GM12878 (cell line): Measurements from ENCODE around the gene FRMD3. TPM values are rescaled to one million over a fixed set of nuclear protein-coding genes. Genes with fewer than 3 reads are reported as not detected.

Source experiments
- ATAC-seq: fragments of 200-7000 bp; cut with Tn5 transposase; 3 replicates; pipeline ENCODE4 v1.9.1; 2020; ENCODE audit warnings: mild to moderate bottlenecking, moderate library complexity
- BruUV-seq: library from RNA; stranded (reverse); fragments of 400-500 nt; replicated peaks from 2 replicates; lab custom pipeline; 2021; lab: Mats Ljungman, UMichigan
- CTCF ChIA-PET: fragments of 300-600 bp; sonication (Branson Sonifier 250); formaldehyde crosslinking; extraction: SDS; loops from one replicate; lab custom pipeline; 2021; ENCODE audit warnings: inconsistent platforms; lab: Yijun Ruan, JAX
- POLR2A ChIA-PET: fragments of 350-600 bp; formaldehyde crosslinking; extraction: SDS; loops from one replicate; lab custom pipeline; 2021; ENCODE audit warnings: inconsistent platforms; lab: Charles Lee
- RAD21 ChIA-PET: fragments of 300-600 bp; sonication (Branson Sonifier 250); formaldehyde crosslinking; loops from one replicate; lab custom pipeline; 2023; ENCODE audit warnings: antibody characterized with exemption; ENCODE audit not compliant: unreplicated experiment; lab: Charles Lee
- SMC1A ChIA-PET: fragments of 300-600 bp; sonication (Branson Sonifier 250); formaldehyde crosslinking; loops from one replicate; lab custom pipeline; 2023; ENCODE audit not compliant: unreplicated experiment, uncharacterized antibody; lab: Charles Lee
- DNase-seq: peaks from one replicate; pipeline ENCODE4 v3.0.0-alpha.2; 2011; ENCODE audit warnings: low read depth, low spot score
- FAIRE-seq: peaks from 3 replicates; lab custom pipeline; 2011; peaks lifted over from hg19 to GRCh38; lab: Jason Lieb, UNC
- H2AFZ ChIP-seq: 2 replicates; pipeline ENCODE4 v1.6.0; 2011; ENCODE audit warnings: low read depth, low read length, control low read depth; ENCODE audit not compliant: control insufficient read depth
- H3K27ac ChIP-seq: 2 replicates; pipeline ENCODE4 v1.5.1; 2011; ENCODE audit warnings: control low read depth; ENCODE audit not compliant: control insufficient read depth, insufficient read depth
- H3K27me3 ChIP-seq, 2 experiments: replicated peaks in 1 of 2; 2 replicates each; pipeline versions ENCODE4 v1.6.0 to v1.6.1; 2011; ENCODE audit warnings: low read length in 1 of 2; ENCODE audit not compliant: control insufficient read depth in 2 of 2, insufficient read depth in 2 of 2
- H3K36me3 ChIP-seq, 2 experiments: 2 replicates each; pipeline ENCODE4 v1.5.1; 2011; ENCODE audit warnings: low read length in 1 of 2; ENCODE audit not compliant: control insufficient read depth in 2 of 2, insufficient read depth in 2 of 2
- H3K4me1 ChIP-seq: 2 replicates; pipeline ENCODE4 v1.6.1; 2011; ENCODE audit warnings: mild to moderate bottlenecking, low read length, moderate library complexity, mixed read lengths; ENCODE audit not compliant: control insufficient read depth, insufficient read depth
- H3K4me2 ChIP-seq: 2 replicates; pipeline ENCODE4 v1.6.0; 2011; ENCODE audit warnings: control low read depth; ENCODE audit not compliant: control insufficient read depth, insufficient read depth
- H3K4me3 ChIP-seq: fragments of 200-600 bp; sonication (generic); 2 replicates; pipeline ENCODE4 v1.5.1; 2016
- H3K79me2 ChIP-seq: 2 replicates; pipeline ENCODE4 v1.6.0; 2011; ENCODE audit warnings: low read length; ENCODE audit not compliant: control insufficient read depth, insufficient read depth
- H3K9ac ChIP-seq: 2 replicates; pipeline ENCODE4 v1.8.0; 2011; ENCODE audit warnings: low read length, control low read depth, mixed read lengths; ENCODE audit not compliant: control insufficient read depth, insufficient read depth
- H3K9me3 ChIP-seq: replicated peaks from 3 replicates; pipeline ENCODE4 v1.5.1; 2011; ENCODE audit warnings: mild to moderate bottlenecking, low read length; ENCODE audit not compliant: control insufficient read depth, insufficient read depth
- H4K20me1 ChIP-seq: 2 replicates; pipeline ENCODE4 v1.6.0; 2011; ENCODE audit not compliant: control insufficient read depth, insufficient read depth
- ASH2L ChIP-seq: fragments of 300-600, 200-600 bp; sonication (generic); IDR thresholded peaks from 2 replicates; pipeline ENCODE4 v1.6.1; 2017; ENCODE audit warnings: low read depth, mild to moderate bottlenecking, borderline replicate concordance
- DPF2 ChIP-seq: fragments of 450-650 bp; IDR thresholded peaks from 2 replicates; pipeline ENCODE4 v1.6.1; 2017; ENCODE audit warnings: mild to moderate bottlenecking
- ELK1 ChIP-seq: IDR thresholded peaks from 2 replicates; pipeline ENCODE4 v1.6.1; 2012; ENCODE audit warnings: low read depth, low read length, improper control_type of control experiment
- IKZF2 ChIP-seq, 2 experiments: fragments of 450-650 bp; IDR thresholded peaks; 2 replicates each; pipeline ENCODE4 v1.6.1; 2017; ENCODE audit warnings: mild to moderate bottlenecking in 2 of 2, moderate library complexity in 2 of 2
- LARP7 ChIP-seq: fragments of 450-650 bp; IDR thresholded peaks from 2 replicates; pipeline ENCODE4 v1.6.1; 2017; ENCODE audit warnings: mild to moderate bottlenecking
- NFYA ChIP-seq: IDR thresholded peaks from 2 replicates; pipeline ENCODE4 v1.6.1; 2011; ENCODE audit warnings: low read depth, mild to moderate bottlenecking, low read length, improper control_type of control experiment, borderline replicate concordance
- PAX5 ChIP-seq: IDR thresholded peaks from 2 replicates; pipeline ENCODE4 v1.6.1; 2011; ENCODE audit warnings: low read depth, low read length, borderline replicate concordance
- POLR2AphosphoS5 ChIP-seq: IDR thresholded peaks from 2 replicates; pipeline ENCODE4 v1.6.1; 2011; ENCODE audit warnings: mild to moderate bottlenecking, low read length, inconsistent platforms
- TCF3 ChIP-seq: IDR thresholded peaks from 2 replicates; pipeline ENCODE4 v1.6.1; 2012; ENCODE audit warnings: low read depth, mild to moderate bottlenecking, low read length, borderline replicate concordance; ENCODE audit not compliant: insufficient read depth
- ZBTB11 ChIP-seq: fragments of 450-650 bp; formaldehyde crosslinking; IDR thresholded peaks from 2 replicates; pipeline ENCODE4 v1.5.0; 2022; ENCODE audit warnings: mild to moderate bottlenecking, missing genetic modification characterization
- ZNF217 ChIP-seq: fragments of 450-650 bp; IDR thresholded peaks from 2 replicates; pipeline ENCODE4 v1.6.1; 2017; ENCODE audit warnings: antibody characterized with exemption, mild to moderate bottlenecking
- WGBS: methylation state at CpG from one replicate; pipeline ENCODE4 v1.1.6; 2016; ENCODE audit warnings: low lambda C conversion rate; ENCODE audit not compliant: insufficient replicate concordance, insufficient coverage; ENCODE audit errors: missing lambda C conversion rate; 5-methylcytosine and 5-hydroxymethylcytosine counted together
- in situ Hi-C: fragments of 300-500 bp; cut with MboI; formaldehyde crosslinking; loops from 9 replicates; pipeline ENCODE4 v1.14.3; 2018; ENCODE audit warnings: mixed read lengths
- intact Hi-C: fragments of 100-400 bp; cut with micrococcal nuclease; formaldehyde crosslinking; loops from one replicate; pipeline ENCODE4 v1.14.2; 2022; ENCODE audit not compliant: unreplicated experiment
- polyA plus RNA-seq, 11 experiments: library from polyadenylated mRNA; depleted of rRNA in 4 of 11; unstranded in 6 of 11; stranded (reverse) in 5 of 11; fragments of >200 nt; fragmentation: Nextera tagmentation in 4 of 11; fragmentation: Illumina TruSeq in 1 of 11; extraction: Ambion mirVana in 4 of 11; extraction: Trizol in 1 of 11; gene quantifications; 1 replicate in 1 of 11; 2 replicates in 10 of 11; pipeline versions ENCODE4 v1.2.1 to v1.2.3, GENCODE V29; 2011 to 2016; ENCODE audit warnings: inconsistent platforms in 2 of 11, missing spikeins in 2 of 11, low read depth in 1 of 11
- total RNA-seq, 4 experiments: library from RNA; depleted of rRNA in 3 of 4; stranded (reverse); fragments of >200 nt in 3 of 4; fragmentation: Illumina TruSeq in 1 of 4; extraction: Trizol in 1 of 4; gene quantifications; 2 replicates each; pipeline versions ENCODE4 v1.2.1 to v1.2.3, GENCODE V29; 2013 to 2021

The FRMD3 gene
- total and polyA plus RNA-seq, 10 of the 15 experiments (the other 5 are each of a cell fraction or from before 2014, with no cell fraction given): 0.04 to 0.68 (median 0.21) TPM; not detected in 1

GRCh38 chr9:83572524-83572923 is 34.3 kb upstream of the FRMD3 start:
- in situ Hi-C loops: no loop called here
- POLR2A ChIA-PET: no interaction called here
- no TSS peak for BruUV-seq
- H3K79me2 ChIP-seq: no peaks in the 10 kb centered on the region
- SMC1A ChIA-PET: no interaction called here
- H2AFZ ChIP-seq: no peak overlapping the region
- intact Hi-C loops: no loop called here
- no peaks in the 10 kb centered on the region for H4K20me1 ChIP-seq
- no peak overlapping the region for H3K9ac ChIP-seq
- RAD21 ChIA-PET: no interaction called here
- ATAC-seq (0 out of 3 replicates have a peak, but pooled peaks have one; percentile 21), DNase-seq (no peak), FAIRE-seq (no peak)
- peak in 1 of 2 experiments; percentile 28; a peak in 1 of 4 replicates for TF ChIP-seq IKZF2 (IDR thresholded peaks at IDR 0.05)
- no peak for TF ChIP-seq TCF3
- H3K9me3 ChIP-seq: no peaks in the 10 kb centered on the region
- H3K27ac ChIP-seq: no peak overlapping the region
- H3K4me2 ChIP-seq: no peak overlapping the region
- no peak overlapping the region for H3K4me3 ChIP-seq
- H3K36me3 ChIP-seq: no peaks in the 10 kb centered on the region
- H3K27me3 ChIP-seq: no peaks in the 10 kb centered on the region
- 40% methylated on average over 5 of the region's 5 CpGs for WGBS
- H3K4me1 ChIP-seq: peaks cover 4% of the 10 kb centered on the region; the same call in 1 of the 2 replicates
- CTCF ChIA-PET: no interaction called here

DNA sequence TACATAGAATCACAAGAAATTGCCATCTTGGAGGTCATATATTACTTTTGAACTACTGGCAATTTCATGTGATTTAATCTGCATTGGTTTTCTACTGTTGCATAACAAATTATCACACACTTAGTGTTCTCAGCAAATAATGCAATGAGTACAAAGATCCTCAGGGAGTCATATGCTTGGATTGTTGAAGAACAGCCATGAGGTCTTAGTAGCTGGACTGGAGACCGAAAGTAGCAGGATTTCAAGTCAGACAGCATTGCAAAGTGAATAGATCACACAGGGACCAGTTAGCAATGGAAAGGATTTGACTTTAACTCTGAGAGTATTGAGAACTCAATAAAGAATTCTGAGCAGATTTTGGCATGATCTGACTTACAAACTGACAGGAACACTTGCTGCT is 32.2 kb upstream of the FRMD3 start:
- DNase-seq (no peak), FAIRE-seq (no peak), ATAC-seq (no peak)
- CTCF ChIA-PET: interaction anchor here (0.5 to 1.6 kb wide), 2 partner anchors 140 to 236 kb away, joined by 3 to 6 read pairs; no protein-coding TSS in a partner anchor
- Histone ChIP-seq H3K27me3 (no peaks in the 10 kb centered on the region), H3K4me3 (no peak overlapping the region), H3K4me1 (peaks cover 4% of the 10 kb centered on the region; the same call in 1 of the 2 replicates), H3K9me3 (no peaks in the 10 kb centered on the region), H2AFZ (no peak overlapping the region), H3K27ac (no peak overlapping the region), H3K4me2 (no peak overlapping the region), H3K36me3 (no peaks in the 10 kb centered on the region), H4K20me1 (no peaks in the 10 kb centered on the region), H3K79me2 (no peaks in the 10 kb centered on the region), H3K9ac (no peak overlapping the region)
- BruUV-seq: no TSS peak
- SMC1A ChIA-PET: interaction anchor here (1.1 kb wide), 1 partner anchor 12 kb away, joined by 3 read pairs; no protein-coding TSS in a partner anchor
- RAD21 ChIA-PET: no interaction called here
- in situ Hi-C loops: no loop called here
- TF ChIP-seq POLR2AphosphoS5: no peak
- no peak for TF ChIP-seq ASH2L
- no peak for TF ChIP-seq NFYA
- TF ChIP-seq LARP7: no peak
- TF ChIP-seq ZBTB11 (CRISPR knock-in tag): no peak
- no peak for TF ChIP-seq ZNF217
- no peak for TF ChIP-seq ELK1
- TF ChIP-seq DPF2: no peak
- TF ChIP-seq PAX5: no peak
- intact Hi-C loops: no loop called here
- whole genome bisulfite sequencing: 28% methylated on average over 1 of the region's 1 CpG
- POLR2A ChIA-PET: no interaction called here
